Activated CD4-positive, CD25-positive, alpha-beta regulatory T cell treated with anti-CD3 and anti-CD28 coated beads, Interleukin-2, amount 50 U/mL, for 24 hours (primary cell): ENCODE data around the gene CDRT15L2.
"Not testable (repeated sequence)": the region's sequence is repeated elsewhere in the genome, so short reads cannot be mapped to it uniquely, and the experiment has no call there.

Experiments used
- ATAC-seq, 2 donors: fragments of 150-1000 bp; cut with Tn5 transposase; one replicate each; pipeline ENCODE4 v1.10.0; 2021; ENCODE audit warnings: mild to moderate bottlenecking in 1 of 2, moderate library complexity in 1 of 2

The CDRT15L2 gene

DNA sequence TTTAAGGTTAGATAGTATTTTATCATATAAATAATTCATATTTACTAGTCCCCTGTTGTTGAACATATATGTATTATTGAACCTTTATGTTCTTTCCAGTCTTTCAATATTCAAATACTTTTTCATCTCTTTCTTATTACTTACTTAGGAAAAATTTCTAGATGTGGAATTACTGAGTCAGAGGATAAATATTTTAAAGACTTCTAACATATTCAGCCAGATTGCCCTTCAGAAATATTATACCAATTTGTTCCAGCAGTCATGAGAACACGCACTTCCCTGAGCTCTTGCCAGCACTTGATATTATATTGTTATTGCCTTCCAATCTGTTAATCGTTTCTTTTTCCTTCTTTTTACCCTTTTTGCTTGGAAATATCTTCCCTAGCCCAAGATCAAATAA is 4.5 kb upstream of the CDRT15L2 start:
- not testable (repeated sequence) for ATAC-seq

DNA sequence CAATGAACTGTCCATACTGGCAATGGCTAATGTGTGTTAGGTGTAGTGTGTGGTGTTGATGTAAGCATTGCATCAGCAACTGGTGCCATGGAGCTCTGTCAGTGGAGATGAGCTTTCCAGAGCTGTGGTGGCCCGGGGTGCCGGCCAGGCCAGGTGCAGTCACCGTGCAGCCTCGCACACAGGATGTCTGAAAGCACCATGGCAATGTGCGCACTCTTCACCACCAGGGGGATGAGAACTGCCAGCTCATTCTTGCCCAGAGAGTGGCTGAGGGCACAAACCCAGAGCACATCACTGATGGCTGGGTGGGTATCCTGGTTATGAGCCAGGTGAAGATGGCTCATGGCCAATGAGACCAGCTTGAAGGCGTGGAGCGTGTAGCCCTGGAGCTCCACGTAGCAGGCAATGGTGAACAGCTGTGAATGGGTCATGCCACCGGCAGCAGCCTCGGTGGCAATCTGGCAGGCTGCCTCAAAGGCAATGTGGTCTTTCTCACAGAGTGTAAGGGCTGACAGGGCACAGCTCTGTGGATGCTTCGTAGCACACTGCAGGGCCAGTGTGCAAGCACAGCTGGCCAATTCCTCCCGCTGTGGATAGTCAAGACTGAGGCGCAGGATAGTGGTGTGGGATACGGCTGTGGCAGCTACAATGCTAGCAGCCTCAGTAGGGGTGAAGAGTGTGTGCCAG is 4.5 kb downstream of the CDRT15L2 start:
- not testable (repeated sequence) for ATAC-seq

DNA sequence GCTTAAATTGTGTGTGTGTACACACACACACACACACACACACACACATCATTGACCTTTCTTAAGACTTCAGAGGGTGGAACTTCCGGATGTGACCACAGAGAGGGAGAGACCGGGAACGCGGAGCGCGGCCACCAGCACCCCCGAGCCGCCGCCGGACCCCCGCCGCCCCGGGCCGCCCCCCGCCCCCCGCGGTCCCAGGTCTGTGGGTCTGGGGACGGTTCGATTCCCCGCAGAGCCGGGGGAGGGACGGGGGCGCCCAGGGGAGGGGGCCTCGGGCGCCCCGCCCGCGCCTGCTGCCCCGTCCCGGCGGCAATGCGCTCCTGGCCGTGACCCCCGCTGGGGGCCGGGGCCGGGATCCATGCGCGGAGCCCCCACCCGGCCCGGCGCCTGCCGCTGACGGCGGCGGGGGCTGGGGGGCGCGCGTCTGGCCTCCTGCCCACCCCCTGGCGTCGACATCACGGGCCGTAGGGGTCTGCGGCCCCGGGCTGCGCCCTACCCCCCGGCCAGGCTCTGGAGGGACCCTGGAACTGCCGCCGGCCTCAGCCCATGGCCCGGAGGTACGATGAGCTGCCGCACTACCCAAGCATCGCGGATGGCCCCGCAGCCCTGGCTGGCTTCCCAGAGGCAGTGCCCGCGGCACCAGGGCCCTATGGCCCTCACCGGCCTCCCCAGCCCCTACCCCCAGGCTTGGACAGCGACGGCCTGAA is 9.4 kb downstream of the CDRT15L2 start:
- ATAC-seq, result not testable (repeated sequence)

DNA sequence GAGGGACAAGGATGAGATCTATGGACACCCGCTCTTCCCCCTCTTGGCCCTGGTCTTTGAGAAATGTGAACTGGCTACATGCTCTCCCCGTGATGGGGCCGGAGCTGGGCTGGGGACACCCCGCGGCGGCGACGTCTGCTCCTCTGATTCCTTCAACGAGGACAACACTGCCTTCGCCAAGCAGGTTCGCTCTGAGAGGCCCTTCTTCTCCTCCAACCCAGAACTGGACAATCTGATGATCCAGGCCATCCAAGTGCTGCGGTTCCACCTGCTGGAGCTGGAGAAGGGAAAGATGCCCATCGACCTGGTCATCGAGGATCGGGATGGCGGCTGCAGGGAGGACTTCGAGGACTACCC is 9.9 kb downstream of the CDRT15L2 start:
- ATAC-seq, result not testable (repeated sequence)

DNA sequence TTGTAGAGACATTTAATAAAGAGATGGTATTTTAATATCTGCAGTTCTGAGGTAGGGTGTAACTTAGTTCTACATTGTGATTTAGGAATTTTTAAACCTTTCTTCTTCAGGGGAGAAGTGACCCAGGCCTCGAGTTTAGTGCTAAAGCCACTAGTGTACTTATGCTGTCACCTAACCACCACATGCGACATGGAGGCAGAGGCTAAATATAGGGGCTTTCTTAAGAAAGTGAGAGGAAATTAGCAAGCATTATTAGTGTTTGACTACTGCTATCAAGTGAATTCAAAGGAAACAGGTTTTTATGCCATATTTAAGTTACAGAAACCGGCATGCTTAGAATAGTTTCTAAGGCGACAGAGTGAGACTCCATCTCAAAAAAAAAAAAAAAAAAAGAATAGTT is 11.5 kb downstream of the CDRT15L2 start:
- ATAC-seq, result not testable (repeated sequence)

DNA sequence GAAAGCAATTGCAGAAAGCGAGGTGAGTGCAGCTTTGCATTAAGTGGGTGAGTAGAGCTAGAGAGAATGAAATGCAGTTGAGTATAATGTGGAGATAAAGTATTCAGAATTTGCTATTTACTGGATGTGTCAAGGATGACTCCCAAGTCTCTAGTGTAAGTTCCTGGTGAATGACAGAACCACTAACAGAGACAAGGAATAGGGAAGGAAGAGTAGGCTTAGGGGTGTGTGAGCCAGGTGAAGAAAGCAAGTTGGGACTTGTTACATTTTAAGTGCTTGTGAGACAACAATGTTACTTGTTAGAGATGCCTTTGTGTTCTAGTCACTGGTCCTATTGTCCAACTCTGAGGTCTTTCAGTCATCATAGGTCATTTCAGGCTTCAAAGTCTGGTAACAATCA is 26.0 kb downstream of the CDRT15L2 start:
- not testable (repeated sequence) for ATAC-seq

DNA sequence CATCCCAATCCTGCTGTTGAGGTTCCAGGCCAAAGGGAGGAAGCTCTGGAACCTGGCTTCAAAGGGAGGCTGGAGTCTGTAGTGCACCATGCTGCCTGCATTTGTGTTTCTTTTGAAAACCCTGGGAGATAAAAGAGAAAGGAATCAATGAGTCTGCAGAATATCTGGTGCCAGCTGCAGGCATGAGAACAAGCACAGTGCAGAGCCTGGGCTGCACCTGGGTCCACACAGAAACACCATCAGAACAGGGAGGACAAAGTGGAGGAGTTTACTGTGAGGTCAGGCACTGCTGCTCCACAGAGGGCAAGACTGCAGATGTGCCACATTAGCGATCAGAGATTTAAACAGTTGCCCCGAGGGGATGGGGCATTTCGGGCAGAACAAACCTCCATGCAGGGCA is 30.0 kb downstream of the CDRT15L2 start:
- ATAC-seq, result not testable (repeated sequence)

DNA sequence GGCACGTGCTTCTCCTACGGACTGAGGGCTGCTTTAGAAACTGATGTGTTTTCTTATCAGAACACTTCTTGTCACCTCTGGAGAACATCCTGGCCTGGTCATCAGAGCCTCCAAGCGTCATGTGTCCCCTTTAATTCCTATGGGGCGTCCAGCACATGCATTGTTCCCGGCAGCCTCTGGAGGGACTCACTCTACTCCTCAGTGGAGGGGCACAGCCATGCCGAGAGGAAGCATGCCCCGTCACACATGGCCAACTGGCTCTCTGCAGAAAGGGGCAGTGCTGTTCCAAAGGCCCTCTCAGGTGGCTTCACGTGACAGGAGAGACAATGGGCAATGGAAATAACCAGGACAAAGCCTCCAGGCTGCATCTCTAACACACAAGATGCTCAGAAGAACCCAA is 31.8 kb downstream of the CDRT15L2 start:
- no peak for ATAC-seq

DNA sequence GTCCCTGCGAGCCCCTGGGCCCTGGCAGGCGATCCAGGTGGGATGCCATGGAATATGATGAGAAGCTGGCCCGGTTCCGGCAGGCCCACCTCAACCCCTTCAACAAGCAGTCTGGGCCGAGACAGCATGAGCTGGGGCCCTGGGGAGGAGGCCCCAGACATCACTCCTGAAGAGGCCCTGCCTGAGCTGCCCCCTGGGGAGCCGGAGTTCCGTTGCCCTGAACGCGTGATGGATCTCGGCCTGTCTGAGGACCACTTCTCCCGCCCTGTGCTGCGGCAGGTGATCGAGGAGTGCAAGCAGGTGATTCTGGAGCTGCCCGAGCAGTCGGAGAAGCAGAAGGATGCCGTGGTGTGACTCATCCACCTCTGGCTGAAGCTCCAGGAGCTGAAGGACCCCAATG is 33.1 kb downstream of the CDRT15L2 start:
- ATAC-seq, result no peak

DNA sequence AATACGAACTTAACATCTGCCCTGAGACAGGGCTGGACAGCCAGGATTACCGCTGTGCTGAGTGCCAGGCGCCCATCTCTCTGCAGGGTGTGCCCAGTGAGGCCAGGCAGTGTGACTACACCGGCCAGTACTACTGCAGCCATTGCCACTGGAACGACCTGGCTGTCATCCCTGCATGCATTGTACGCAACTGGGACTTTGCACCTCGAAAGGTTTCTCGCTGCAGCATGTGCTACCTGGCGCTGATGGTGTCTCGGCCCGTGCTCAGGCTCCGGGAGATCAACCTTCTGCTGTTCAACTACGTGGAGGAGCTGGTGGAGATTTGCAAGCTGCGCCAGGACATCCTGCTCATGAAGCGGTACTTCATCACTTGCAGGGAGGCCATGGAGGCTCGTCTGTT is 33.7 kb downstream of the CDRT15L2 start:
- no peak for ATAC-seq

DNA sequence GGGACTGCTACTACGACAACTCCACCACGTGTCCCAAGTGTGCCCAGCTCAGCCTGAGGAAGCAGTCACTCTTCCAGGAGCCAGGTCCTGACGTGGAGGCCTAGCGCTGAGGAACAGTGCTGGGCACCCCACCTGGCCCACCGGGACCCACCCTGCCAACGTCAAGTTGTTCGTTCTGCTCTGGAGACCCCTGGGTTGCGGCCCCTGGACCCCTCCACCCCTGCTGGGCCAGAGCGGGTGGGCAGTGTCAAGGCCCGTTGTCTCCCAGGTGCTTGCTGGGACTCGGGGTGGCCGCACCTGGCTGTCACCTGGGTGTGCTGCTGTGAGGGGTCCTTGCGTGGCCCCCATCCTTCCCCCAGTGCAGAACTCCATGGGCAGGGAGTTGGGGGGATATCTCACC is 34.4 kb downstream of the CDRT15L2 start:
- no peak for ATAC-seq

DNA sequence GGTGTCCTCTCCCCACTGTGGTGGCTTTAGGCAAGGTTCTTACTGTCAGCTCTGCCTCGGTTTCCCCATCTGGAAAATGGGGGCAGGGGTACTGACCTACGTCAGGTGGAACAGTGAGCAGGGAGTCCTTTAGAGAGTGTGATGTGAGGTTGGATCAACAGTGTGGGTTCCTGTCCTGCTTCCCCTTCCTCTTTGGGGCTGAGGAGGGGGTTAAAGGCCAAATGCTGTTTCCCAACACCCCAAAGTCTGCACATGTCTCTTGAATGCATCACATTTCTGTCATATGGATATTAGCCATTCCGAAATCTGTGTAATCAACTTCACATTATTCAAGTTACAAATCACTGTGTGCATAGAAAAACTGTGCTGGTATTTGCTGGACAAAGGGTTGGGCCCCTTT is 35.9 kb downstream of the CDRT15L2 start:
- ATAC-seq, result not testable (repeated sequence)
